Stimulated activated CD4-positive, alpha-beta T cell treated with anti-CD3 and anti-CD28 coated beads, Interleukin-12 subunit alpha, Interleukin-12 subunit beta, amount 100 ng/mL, for 4 hours (primary cell): Measurements from ENCODE around the gene UST.
"Not testable (repeated sequence)": the region's sequence is repeated elsewhere in the genome, so short reads cannot be mapped to it uniquely, and the experiment has no call there.

Experiments
- DNase-seq: peaks from one replicate; pipeline ENCODE4 v3.0.0-alpha.2; 2020

UST gene

GRCh38 chr6:149102324-149102723 lies 355.5 kb downstream of the UST start:
- DNase-seq, result no peak

- DNase-seq, result not testable (repeated sequence)
Observed at GRCh38 chr6:149103950-149104349, 357.1 kb downstream of the UST start.

GRCh38 chr6:149107520-149107919 lies 360.7 kb downstream of the UST start:
- DNase-seq, result no peak

DNA sequence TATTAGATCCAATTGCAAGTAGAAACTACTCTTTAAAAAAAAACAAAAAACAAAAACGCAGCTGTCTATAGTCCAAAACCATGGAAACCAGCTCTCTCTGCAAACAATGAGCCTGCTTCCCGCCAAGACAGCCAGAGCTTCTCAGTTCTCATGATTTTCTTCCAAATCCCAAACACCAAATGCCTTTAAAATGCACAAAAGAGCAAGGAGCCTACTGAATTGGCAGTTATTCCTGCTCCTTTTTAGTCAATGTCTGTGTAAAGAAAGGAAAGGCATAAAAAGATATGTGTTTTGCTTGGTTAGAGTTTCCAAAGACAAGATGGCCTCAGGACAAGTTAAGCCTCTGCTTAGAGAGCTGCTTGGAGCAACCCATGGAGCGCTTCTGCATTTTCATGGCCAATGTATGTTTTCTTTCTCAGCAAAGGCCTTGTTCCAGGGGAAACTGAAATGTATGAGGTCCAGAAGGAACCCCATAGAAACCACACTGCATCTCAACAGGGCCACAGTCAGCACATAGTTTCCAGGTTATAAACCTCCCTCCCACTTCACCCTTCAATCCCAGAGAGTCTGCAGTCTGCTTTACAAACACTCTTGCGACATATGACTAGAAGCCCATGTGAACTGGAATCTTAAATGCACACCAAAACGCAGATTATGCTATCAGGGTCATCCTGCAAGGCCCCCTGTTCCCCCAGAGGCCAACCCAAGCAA lies 361.4 kb downstream of the UST start:
- no peak for DNase-seq

DNA sequence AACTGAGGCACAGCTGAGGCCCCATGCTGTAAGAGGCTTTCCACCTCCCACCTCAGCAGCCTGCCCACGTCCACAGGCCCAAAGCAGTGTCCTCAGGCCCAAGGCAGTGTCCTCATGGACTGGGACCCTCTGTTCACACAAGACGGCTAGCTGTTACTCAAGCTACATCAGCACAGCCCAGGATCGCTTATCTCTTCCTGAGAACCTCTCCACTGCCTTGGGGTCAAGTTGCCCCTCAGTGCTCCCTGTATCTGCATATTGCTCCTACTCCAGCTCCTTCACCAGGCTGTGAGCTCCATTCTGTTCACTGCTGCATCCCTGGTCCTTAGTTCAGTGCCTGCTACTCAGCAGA lies 361.9 kb downstream of the UST start:
- no peak for DNase-seq

DNA sequence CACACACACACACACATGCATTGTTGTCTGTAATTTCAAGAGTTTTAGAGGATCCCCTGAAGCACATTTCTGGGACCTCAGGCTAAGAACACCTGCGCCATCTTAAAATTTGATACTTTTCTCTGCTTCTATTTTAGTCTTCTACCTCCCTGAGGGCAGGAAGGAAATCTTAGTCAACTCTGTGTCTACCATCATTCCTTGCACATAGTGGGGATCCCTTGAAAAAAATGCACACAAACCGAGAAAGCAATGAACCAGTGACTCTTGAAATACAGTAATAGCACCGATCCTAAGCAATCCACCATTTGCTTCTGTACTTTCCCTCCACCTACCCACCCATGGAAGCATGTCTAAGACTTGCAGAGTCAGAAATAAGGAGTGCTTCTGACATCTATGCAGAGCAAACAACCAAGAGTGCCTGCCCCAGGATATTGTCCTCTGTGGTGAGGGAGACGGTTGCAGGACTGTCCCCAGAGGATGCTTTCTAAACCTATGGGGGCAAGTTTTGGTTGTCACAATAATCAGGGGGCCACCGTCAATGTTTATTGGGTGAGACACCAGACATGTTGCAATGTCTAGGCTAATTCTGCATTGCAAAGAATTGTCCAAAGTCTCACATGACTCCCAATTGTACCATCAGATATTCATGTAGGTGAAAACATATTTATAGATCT lies 362.7 kb downstream of the UST start:
- no peak for DNase-seq

DNA sequence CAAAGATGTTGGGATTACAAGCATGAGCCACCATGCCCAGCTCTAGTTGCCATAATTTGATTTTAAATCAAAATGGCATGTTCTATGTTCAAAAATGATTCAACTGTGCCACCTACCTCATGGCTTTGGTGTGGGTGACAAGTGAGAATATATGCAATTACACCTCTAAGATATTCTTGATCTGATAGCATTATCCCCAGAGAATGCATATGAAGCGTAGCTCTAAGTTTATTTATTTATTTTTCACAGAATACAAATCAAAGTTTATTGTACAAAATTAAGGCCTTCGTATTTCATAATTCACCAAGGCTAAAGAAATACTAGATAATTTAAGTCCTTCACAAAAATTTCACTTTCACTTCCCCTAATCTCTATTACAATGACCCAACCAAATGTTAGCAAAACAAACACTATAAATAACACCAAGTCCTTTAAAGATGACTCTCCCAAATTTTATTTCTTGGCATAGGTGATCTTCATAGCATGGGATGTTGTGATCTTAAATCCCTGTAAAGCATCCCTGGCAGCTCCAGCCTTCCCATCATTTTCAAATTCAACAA lies 364.8 kb downstream of the UST start:
- DNase-seq, result no peak

GRCh38 chr6:149112976-149113375 lies 366.1 kb downstream of the UST start:
- no peak for DNase-seq

DNA sequence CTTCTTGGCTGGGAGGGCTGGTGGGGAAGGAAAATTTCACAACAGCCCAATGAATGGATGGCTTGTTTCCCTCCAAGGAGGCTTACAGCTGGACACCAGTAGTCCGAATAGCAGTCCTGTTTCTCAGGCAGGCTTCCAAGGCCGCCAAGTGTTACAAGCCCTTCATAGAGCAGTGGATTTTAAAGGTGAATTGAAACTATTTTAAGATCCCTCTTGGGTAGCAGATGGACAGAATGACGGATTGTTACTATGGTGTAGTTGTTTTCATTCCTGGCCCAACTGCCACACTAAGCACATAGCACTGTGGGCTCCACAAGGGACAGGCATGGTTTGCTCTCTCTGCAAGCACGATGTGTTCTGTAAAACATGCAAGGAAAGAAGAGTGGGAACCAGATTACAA lies 367.3 kb downstream of the UST start:
- DNase-seq, result no peak

- DNase-seq, result no peak
Observed at GRCh38 chr6:149118737-149119653, 372.2 kb downstream of the UST start.

- DNase-seq, result no peak
Observed at GRCh38 chr6:149122850-149123821, 376.3 kb downstream of the UST start.

DNA sequence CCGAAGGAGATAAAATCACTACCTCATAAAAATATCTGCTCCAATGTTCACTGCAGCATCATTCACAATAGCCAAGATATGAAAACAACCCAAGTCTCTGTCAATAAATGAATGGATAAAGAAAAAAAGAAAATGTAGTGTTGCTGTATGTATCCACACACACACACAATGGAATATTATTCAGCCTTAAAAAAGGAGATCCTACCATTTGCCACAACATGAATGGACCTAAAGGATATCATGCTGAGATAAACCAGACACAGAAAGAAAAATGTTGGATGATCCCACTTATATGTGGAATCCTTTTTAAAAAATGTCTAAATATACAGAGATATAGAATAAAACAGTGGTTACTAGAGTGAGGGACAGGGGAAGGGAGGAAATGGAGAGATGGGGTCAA lies 378.5 kb downstream of the UST start:
- no peak for DNase-seq
